ENCODE measurements around the gene DCBLD2. TPM values are rescaled to one million over a fixed set of nuclear protein-coding genes. Genes with fewer than 3 reads are reported as not detected.
"Not testable (repeated sequence)": the region's sequence is repeated elsewhere in the genome, so short reads cannot be mapped to it uniquely, and the experiment has no call there.

Gene DCBLD2
- total RNA-seq, 1 donor from 2014 or later: 33.9 TPM

- peaks cover 2% of the 10 kb centered on the region for H3K27me3 Mint-ChIP-seq (ENCODE audit: unreplicated experiment)
Measured at GRCh38 chr3:98855806-98856400, 45.6 kb downstream of the DCBLD2 start.

GRCh38 chr3:98848108-98848507 is 53.4 kb downstream of the DCBLD2 start:
- H3K36me3 Mint-ChIP-seq (ENCODE audit: unreplicated experiment): no peaks in the 10 kb centered on the region

More at GRCh38 chr3:98855806-98856400, 45.6 kb downstream of the DCBLD2 start:
- peaks cover 29% of the 10 kb centered on the region for H3K36me3 Mint-ChIP-seq (ENCODE audit: unreplicated experiment)
- DNase-seq: no peak
- H3K9me3 Mint-ChIP-seq (ENCODE audit: unreplicated experiment): peaks cover 3% of the 10 kb centered on the region
- no peak overlapping the region for H3K27ac Mint-ChIP-seq (ENCODE audit: unreplicated experiment)
- no peak for TF ChIP-seq CTCF (IDR thresholded peaks at IDR 0.05; ENCODE audit: partially characterized antibody, unreplicated experiment)
- H3K4me1 Mint-ChIP-seq (ENCODE audit: low read depth, unreplicated experiment): no peaks in the 10 kb centered on the region
- H3K4me3 Mint-ChIP-seq (ENCODE audit: unreplicated experiment): no peak overlapping the region

GRCh38 chr3:98846101-98846500 is 55.4 kb downstream of the DCBLD2 start:
- DNase-seq: no peak
- no peaks in the 10 kb centered on the region for H3K4me1 Mint-ChIP-seq (ENCODE audit: low read depth, unreplicated experiment)
- H3K4me3 Mint-ChIP-seq (ENCODE audit: unreplicated experiment): no peak overlapping the region
- no peaks in the 10 kb centered on the region for H3K9me3 Mint-ChIP-seq (ENCODE audit: unreplicated experiment)
- no peaks in the 10 kb centered on the region for H3K27me3 Mint-ChIP-seq (ENCODE audit: unreplicated experiment)
- H3K27ac Mint-ChIP-seq (ENCODE audit: unreplicated experiment): no peak overlapping the region
- no peaks in the 10 kb centered on the region for H3K36me3 Mint-ChIP-seq (ENCODE audit: unreplicated experiment)
- TF ChIP-seq CTCF (IDR thresholded peaks at IDR 0.05; ENCODE audit: partially characterized antibody, unreplicated experiment): no peak

More at GRCh38 chr3:98848108-98848507, 53.4 kb downstream of the DCBLD2 start:
- Mint-ChIP-seq H3K4me1 (ENCODE audit: low read depth, unreplicated experiment) (no peaks in the 10 kb centered on the region), H3K27me3 (ENCODE audit: unreplicated experiment) (peaks cover 2% of the 10 kb centered on the region), H3K9me3 (ENCODE audit: unreplicated experiment) (no peaks in the 10 kb centered on the region), H3K4me3 (ENCODE audit: unreplicated experiment) (no peak overlapping the region), H3K27ac (ENCODE audit: unreplicated experiment) (no peak overlapping the region)
- no peak for TF ChIP-seq CTCF (IDR thresholded peaks at IDR 0.05; ENCODE audit: partially characterized antibody, unreplicated experiment)
- DNase-seq: no peak

- Mint-ChIP-seq H3K27me3 (ENCODE audit: unreplicated experiment) (peaks cover 3% of the 10 kb centered on the region), H3K27ac (ENCODE audit: unreplicated experiment) (no peak overlapping the region), H3K4me3 (ENCODE audit: unreplicated experiment) (no peak overlapping the region), H3K9me3 (ENCODE audit: unreplicated experiment) (peaks cover 4% of the 10 kb centered on the region), H3K36me3 (ENCODE audit: unreplicated experiment) (peaks cover 5% of the 10 kb centered on the region), H3K4me1 (ENCODE audit: low read depth, unreplicated experiment) (peaks cover 3% of the 10 kb centered on the region)
- DNase-seq: no peak
- no peak for TF ChIP-seq CTCF (IDR thresholded peaks at IDR 0.05; ENCODE audit: partially characterized antibody, unreplicated experiment)
Measured at GRCh38 chr3:98843266-98843959, 58.1 kb downstream of the DCBLD2 start.

- Mint-ChIP-seq H3K36me3 (ENCODE audit: unreplicated experiment) (peaks cover 5% of the 10 kb centered on the region), H3K4me3 (ENCODE audit: unreplicated experiment) (no peak overlapping the region), H3K9me3 (ENCODE audit: unreplicated experiment) (peaks cover 6% of the 10 kb centered on the region), H3K27me3 (ENCODE audit: unreplicated experiment) (peaks cover 3% of the 10 kb centered on the region), H3K4me1 (ENCODE audit: low read depth, unreplicated experiment) (peaks cover 3% of the 10 kb centered on the region), H3K27ac (ENCODE audit: unreplicated experiment) (no peak overlapping the region)
- no peak for DNase-seq
- TF ChIP-seq CTCF (IDR thresholded peaks at IDR 0.05; ENCODE audit: partially characterized antibody, unreplicated experiment): no peak
Measured at GRCh38 chr3:98839846-98840245, 61.6 kb downstream of the DCBLD2 start.

- not testable (repeated sequence) for H3K27ac Mint-ChIP-seq (ENCODE audit: unreplicated experiment); H3K4me3 Mint-ChIP-seq (ENCODE audit: unreplicated experiment); H3K9me3 Mint-ChIP-seq (ENCODE audit: unreplicated experiment); H3K4me1 Mint-ChIP-seq (ENCODE audit: low read depth, unreplicated experiment); H3K27me3 Mint-ChIP-seq (ENCODE audit: unreplicated experiment); DNase-seq
- peaks cover 16% of the 10 kb centered on the region for H3K36me3 Mint-ChIP-seq (ENCODE audit: unreplicated experiment)
Measured at GRCh38 chr3:98831060-98831459, 70.4 kb downstream of the DCBLD2 start.

All from glutamatergic neuron (in vitro differentiated cells).